GM12864 (cell line): Measurements from ENCODE around the gene IMPA2.

Source experiments
- DNase-seq: peaks from one replicate; pipeline ENCODE4 v3.0.0-alpha.2; 2011; ENCODE audit warnings: low read depth
- H3K4me3 ChIP-seq: 2 replicates; pipeline ENCODE4 v1.5.1; 2011; ENCODE audit warnings: mild to moderate bottlenecking, low read depth, low read length, control low read depth
- CTCF ChIP-seq: IDR thresholded peaks from 2 replicates; pipeline ENCODE4 v1.5.1; 2011; ENCODE audit warnings: low read depth, mild to moderate bottlenecking, moderate library complexity, low read length, control low read depth, inconsistent platforms; ENCODE audit errors: missing control alignments

Gene IMPA2

GRCh38 chr18:12021077-12021476, 39.8 kb downstream of the IMPA2 start:
- no peak overlapping the region for H3K4me3 ChIP-seq
- DNase-seq = no peak
- TF ChIP-seq CTCF = no peak

GRCh38 chr18:12021596-12021995, 40.3 kb downstream of the IMPA2 start:
- H3K4me3 ChIP-seq = no peak overlapping the region
- TF ChIP-seq CTCF = no peak
- DNase-seq = no peak

- no peak for DNase-seq
- H3K4me3 ChIP-seq = no peak overlapping the region
- TF ChIP-seq CTCF = no peak
These were observed 42.1 kb downstream of the IMPA2 start for GRCh38 chr18:12023375-12023774.

GRCh38 chr18:12026562-12026961, 45.3 kb downstream of the IMPA2 start:
- DNase-seq = no peak
- no peak overlapping the region for H3K4me3 ChIP-seq
- no peak for TF ChIP-seq CTCF

- TF ChIP-seq CTCF = no peak
- no peak for DNase-seq
- no peak overlapping the region for H3K4me3 ChIP-seq
These were observed 45.7 kb downstream of the IMPA2 start for GRCh38 chr18:12027046-12027445.

- no peak for DNase-seq
- TF ChIP-seq CTCF = no peak
These were observed 46.2 kb downstream of the IMPA2 start for GRCh38 chr18:12027480-12027879.

GRCh38 chr18:12028040-12028628, 46.8 kb downstream of the IMPA2 start:
- no peak overlapping the region for H3K4me3 ChIP-seq
- DNase-seq = no peak
- TF ChIP-seq CTCF = no peak

More at GRCh38 chr18:12027480-12027879, 46.2 kb downstream of the IMPA2 start:
- H3K4me3 ChIP-seq = no peak overlapping the region
